ENCODE measurements around the gene CNOT1.

GRCh38 chr16:58533751-58534470 lies 95.7 kb downstream of the CNOT1 start:
- TF ChIP-seq CTCF (IDR thresholded peaks at IDR 0.05) (no peak), EP300 (IDR thresholded peaks at IDR 0.05) (no peak)

All from upper lobe of left lung (tissue), 4 donors.